IMR-90 (cell line): ENCODE measurements around the gene TOR2A. TPM values are rescaled to one million over a fixed set of nuclear protein-coding genes. Genes with fewer than 3 reads are reported as not detected.

ENCODE experiments used
- ATAC-seq: fragments of 200-7000 bp; cut with Tn5 transposase; 2 replicates; pipeline ENCODE4 v1.9.1; 2020; ENCODE audit warnings: low read depth, mild to moderate bottlenecking, moderate library complexity
- BruUV-seq: library from RNA; stranded (reverse); fragments of 400-500 nt; replicated peaks from 2 replicates; lab custom pipeline; 2021; lab: Mats Ljungman, UMichigan
- CTCF ChIA-PET: fragments of 300-600 bp; formaldehyde crosslinking; extraction: SDS; loops from one replicate; lab custom pipeline; 2021; ENCODE audit warnings: antibody characterized with exemption; lab: Yijun Ruan, JAX
- POLR2A ChIA-PET: fragments of 300-600 bp; sonication (Branson Sonifier 250); formaldehyde crosslinking; loops from one replicate; lab custom pipeline; 2022; ENCODE audit warnings: antibody characterized with exemption; ENCODE audit not compliant: unreplicated experiment; lab: Charles Lee
- DNase-seq: peaks from one replicate; pipeline ENCODE4 v3.0.0; 2013
- H2AFZ ChIP-seq: replicated peaks from 2 replicates; pipeline ENCODE3; 2013; ENCODE audit warnings: low read length, mild to moderate bottlenecking; ENCODE audit not compliant: poor library complexity
- H2AK5ac ChIP-seq: 2 replicates; pipeline ENCODE4 v1.6.1; 2013; ENCODE audit warnings: low read depth, low read length, inconsistent platforms
- H2AK9ac ChIP-seq: replicated peaks from 2 replicates; pipeline ENCODE3; 2013; ENCODE audit warnings: mild to moderate bottlenecking, low read depth, low read length, moderate library complexity; ENCODE audit not compliant: poor library complexity
- H2BK120ac ChIP-seq: 2 replicates; pipeline ENCODE4 v1.6.1; 2013; ENCODE audit warnings: low read depth, low read length, inconsistent platforms
- H2BK15ac ChIP-seq: 3 replicates; pipeline ENCODE4 v1.6.1; 2013; ENCODE audit warnings: low read depth, low read length, inconsistent platforms
- H2BK20ac ChIP-seq: 2 replicates; pipeline ENCODE4 v1.6.1; 2013; ENCODE audit warnings: low read depth, mild to moderate bottlenecking, inconsistent platforms, low read length, moderate library complexity
- H2BK5ac ChIP-seq: 2 replicates; pipeline ENCODE4 v1.6.1; 2013; ENCODE audit warnings: mild to moderate bottlenecking, low read depth, low read length, inconsistent platforms; ENCODE audit not compliant: poor library complexity, severe bottlenecking
- H3K14ac ChIP-seq: replicated peaks from 2 replicates; pipeline ENCODE4 v1.6.1; 2013; ENCODE audit warnings: low read depth, low read length, inconsistent platforms
- H3K18ac ChIP-seq: 2 replicates; pipeline ENCODE4 v1.6.1; 2013; ENCODE audit warnings: low read depth, low read length, control low read depth
- H3K23ac ChIP-seq: 2 replicates; pipeline ENCODE4 v1.6.1; 2013; ENCODE audit warnings: low read depth, low read length, inconsistent platforms
- H3K27ac ChIP-seq: 2 replicates; pipeline ENCODE4 v1.5.1; 2013; ENCODE audit warnings: mild to moderate bottlenecking, control low read depth, low read length; ENCODE audit not compliant: insufficient read depth
- H3K27me3 ChIP-seq: 2 replicates; pipeline ENCODE4 v1.6.1; 2013; ENCODE audit warnings: low read length; ENCODE audit not compliant: control insufficient read depth, insufficient read depth
- H3K36me3 ChIP-seq: 2 replicates; pipeline ENCODE4 v1.6.1; 2013; ENCODE audit warnings: low read length, mixed read lengths; ENCODE audit not compliant: control insufficient read depth, insufficient read depth
- H3K4ac ChIP-seq: 2 replicates; pipeline ENCODE4 v1.6.1; 2013; ENCODE audit warnings: low read depth, low read length, inconsistent platforms
- H3K4me1 ChIP-seq: 2 replicates; pipeline ENCODE4 v1.6.1; 2013; ENCODE audit warnings: low read length, mixed read lengths; ENCODE audit not compliant: control insufficient read depth, insufficient read depth
- H3K4me2 ChIP-seq: 2 replicates; pipeline ENCODE4 v1.6.1; 2013; ENCODE audit warnings: low read depth, mild to moderate bottlenecking, control low read depth, low read length, moderate library complexity
- H3K4me3 ChIP-seq: 2 replicates; pipeline ENCODE4 v1.5.1; 2013; ENCODE audit warnings: low read depth, mild to moderate bottlenecking, control low read depth, low read length, moderate library complexity; ENCODE audit not compliant: insufficient read depth
- H3K56ac ChIP-seq: 2 replicates; pipeline ENCODE4 v1.6.1; 2013; ENCODE audit warnings: low read length, inconsistent platforms; ENCODE audit not compliant: insufficient read depth; ENCODE audit errors: extremely low read depth
- H3K79me1 ChIP-seq, 2 experiments: 2 replicates each; pipeline ENCODE4 v1.6.1; 2013; ENCODE audit warnings: low read length in 2 of 2, inconsistent platforms in 1 of 2, low read depth in 1 of 2
- H3K9ac ChIP-seq: 2 replicates; pipeline ENCODE4 v1.6.1; 2013; ENCODE audit warnings: low read depth, low read length, control low read depth
- H3K9me1 ChIP-seq: 2 replicates; pipeline ENCODE4 v1.6.1; 2013; ENCODE audit warnings: low read length, inconsistent platforms; ENCODE audit not compliant: insufficient read depth
- H3K9me3 ChIP-seq: 2 replicates; pipeline ENCODE4 v1.6.1; 2013; ENCODE audit warnings: low read length; ENCODE audit not compliant: control insufficient read depth, insufficient read depth
- H4K20me1 ChIP-seq: 2 replicates; pipeline ENCODE4 v1.6.1; 2013; ENCODE audit warnings: low read length, inconsistent platforms; ENCODE audit not compliant: insufficient read depth
- H4K5ac ChIP-seq: 2 replicates; pipeline ENCODE4 v1.6.1; 2013; ENCODE audit warnings: mild to moderate bottlenecking, low read depth, low read length, control low read depth
- H4K8ac ChIP-seq, 2 experiments: 2 replicates each; pipeline ENCODE4 v1.6.1; 2013; ENCODE audit warnings: low read depth in 2 of 2, low read length in 2 of 2, control low read depth in 1 of 2, inconsistent platforms in 1 of 2
- H4K91ac ChIP-seq: 2 replicates; pipeline ENCODE4 v1.6.1; 2013; ENCODE audit warnings: low read depth, low read length, inconsistent platforms; ENCODE audit not compliant: insufficient read depth
- CEBPB ChIP-seq: IDR thresholded peaks from 2 replicates; pipeline ENCODE4 v1.6.1; 2012; ENCODE audit warnings: low read depth, low read length, improper control_type of control experiment
- CHD1 ChIP-seq: IDR thresholded peaks from 2 replicates; pipeline ENCODE4 v1.6.1; 2012; ENCODE audit warnings: low read depth, low read length, improper control_type of control experiment
- ELK1 ChIP-seq: fragments of 150-350 bp; IDR thresholded peaks from 2 replicates; pipeline ENCODE4 v1.6.1; 2016; ENCODE audit warnings: low read depth, mild to moderate bottlenecking, low read length, moderate library complexity, borderline replicate concordance
- FOS ChIP-seq: fragments of 150-350 bp; IDR thresholded peaks from 2 replicates; pipeline ENCODE4 v1.6.1; 2016; ENCODE audit warnings: low read depth, low read length
- MAFK ChIP-seq: IDR thresholded peaks from 2 replicates; pipeline ENCODE4 v1.6.1; 2012; ENCODE audit warnings: low read depth, low read length, improper control_type of control experiment
- MXI1 ChIP-seq: IDR thresholded peaks from 2 replicates; pipeline ENCODE4 v1.6.1; 2012; ENCODE audit warnings: low read depth, mild to moderate bottlenecking, low read length, moderate library complexity, borderline replicate concordance
- NFE2L2 ChIP-seq: fragments of 150-350 bp; IDR thresholded peaks from 2 replicates; pipeline ENCODE4 v1.6.1; 2016; ENCODE audit warnings: low read depth, mild to moderate bottlenecking, low read length
- POLR2A ChIP-seq: IDR thresholded peaks from 2 replicates; pipeline ENCODE4 v1.6.1; 2012; ENCODE audit warnings: mild to moderate bottlenecking, low read depth, low read length
- RAD21 ChIP-seq: IDR thresholded peaks from 2 replicates; pipeline ENCODE4 v1.6.1; 2012; ENCODE audit warnings: low read length, improper control_type of control experiment
- RCOR1 ChIP-seq: IDR thresholded peaks from 2 replicates; pipeline ENCODE4 v1.6.1; 2012; ENCODE audit warnings: mild to moderate bottlenecking, low read length, improper control_type of control experiment; ENCODE audit not compliant: insufficient replicate concordance
- RFX5 ChIP-seq: IDR thresholded peaks from 2 replicates; pipeline ENCODE4 v1.8.0; 2012; ENCODE audit warnings: low read depth, mild to moderate bottlenecking, low read length, moderate library complexity
- SMC3 ChIP-seq: fragments of 150-350 bp; IDR thresholded peaks from 2 replicates; pipeline ENCODE4 v1.6.1; 2016; ENCODE audit warnings: low read depth, mild to moderate bottlenecking, antibody characterized with exemption, low read length, moderate library complexity
- USF2 ChIP-seq: fragments of 150-350 bp; IDR thresholded peaks from 2 replicates; pipeline ENCODE4 v1.6.1; 2017; ENCODE audit warnings: mild to moderate bottlenecking, antibody characterized with exemption, low read length, low read depth
- WGBS, 2 experiments: methylation state at CpG; one replicate each; pipeline versions ENCODE4 v1.1.5 to v1.1.7; 2013; ENCODE audit warnings: missing lambda C conversion rate in 2 of 2; ENCODE audit not compliant: insufficient read length in 1 of 2; ENCODE audit errors: extremely low coverage in 2 of 2; 5-methylcytosine and 5-hydroxymethylcytosine counted together
- dilution Hi-C: fragments of 300-500 bp; cut with HindIII; formaldehyde crosslinking; loops from one replicate; pipeline ENCODE4 v1.14.3; 2018; ENCODE audit warnings: low sequenced_read_pairs; ENCODE audit not compliant: unreplicated experiment
- in situ Hi-C: fragments of 300-500 bp; cut with MboI; formaldehyde crosslinking; loops from 3 replicates; pipeline ENCODE4 v1.14.3; 2019; ENCODE audit warnings: low sequenced_read_pairs, inconsistent platforms, mixed read lengths
- intact Hi-C: fragments of 100-400 bp; cut with micrococcal nuclease; formaldehyde crosslinking; loops from 2 replicates; pipeline ENCODE4 v1.10.0; 2022
- polyA plus RNA-seq, 3 experiments: library from polyadenylated mRNA; depleted of rRNA; stranded (reverse); fragments of >200 nt; gene quantifications; 2 replicates each; pipeline ENCODE4 v1.2.3, GENCODE V29; 2012; ENCODE audit warnings: low replicate concordance in 1 of 3
- total RNA-seq: library from RNA; depleted of rRNA; stranded (reverse); fragments of >200 nt; gene quantifications from 2 replicates; pipeline ENCODE4 v1.2.3, GENCODE V29; 2012

The TOR2A gene
- total and polyA plus RNA-seq, 2 of the 4 experiments (the other 2 are of a cell fraction), result 0.90 to 12.5 TPM

- WGBS, 2 experiments, result 75% methylated on average over 10 of the region's 18 CpGs; no CpG with 5 or more reads in 1 of the 2 experiments
- no TSS peak for BruUV-seq
Measured at GRCh38 chr9:127729522-127730256, 5.4 kb downstream of the TOR2A start.

More at GRCh38 chr9:127729522-127730256, 5.4 kb downstream of the TOR2A start:
- POLR2A ChIA-PET, result no interaction called here
- H3K36me3 ChIP-seq, result peaks cover 5% of the 10 kb centered on the region; the same call in 1 of the 2 replicates
- dilution Hi-C loops (no loop called here), in situ Hi-C loops (no loop called here), intact Hi-C loops (loop anchor here (5.0 kb wide), 1 partner anchor 222 kb away; no protein-coding TSS in a partner anchor)
- H3K27me3 ChIP-seq, result no peaks in the 10 kb centered on the region
- H3K23ac ChIP-seq, result no peak overlapping the region
- H2BK15ac ChIP-seq, result no peak overlapping the region
- no peak overlapping the region for H3K4me3 ChIP-seq
- H4K5ac ChIP-seq, result no peak overlapping the region
- no peak overlapping the region for H4K91ac ChIP-seq
- no peak overlapping the region for H3K27ac ChIP-seq
- H4K20me1 ChIP-seq, result no peaks in the 10 kb centered on the region
- H3K56ac ChIP-seq, result no peak overlapping the region
- no peak overlapping the region for H3K4ac ChIP-seq
- no peak overlapping the region for H4K8ac ChIP-seq
- no peak overlapping the region for H2AFZ ChIP-seq
- H3K14ac ChIP-seq, result no peak overlapping the region
- peaks cover 4 to 12% of the 10 kb centered on the region in 2 experiments; a peak in 2 of 4 replicates for H3K79me1 ChIP-seq
- CTCF ChIA-PET, result no interaction called here
- H3K9me3 ChIP-seq, result no peaks in the 10 kb centered on the region
- TF ChIP-seq RFX5 (no peak), POLR2A (no peak), SMC3 (no peak), CEBPB (no peak), MAFK (no peak), CHD1 (no peak), NFE2L2 (no peak), ELK1 (no peak), RCOR1 (no peak), FOS (no peak), RAD21 (no peak), MXI1 (no peak), USF2 (no peak)
- ATAC-seq (no peak), DNase-seq (no peak)
- no peak overlapping the region for H2BK20ac ChIP-seq
- no peak overlapping the region for H3K18ac ChIP-seq
- H2BK120ac ChIP-seq, result no peak overlapping the region
- no peak overlapping the region for H2AK5ac ChIP-seq
- H3K9ac ChIP-seq, result no peak overlapping the region
- H2AK9ac ChIP-seq, result no peak overlapping the region
- H3K4me2 ChIP-seq, result no peak overlapping the region
- H3K4me1 ChIP-seq, result peaks cover 6% of the 10 kb centered on the region
- no peaks in the 10 kb centered on the region for H3K9me1 ChIP-seq
- H2BK5ac ChIP-seq, result no peak overlapping the region
